ENCODE results near the gene SCAPER.
"Not testable (repeated sequence)": the region's sequence is repeated elsewhere in the genome, so short reads cannot be mapped to it uniquely, and the experiment has no call there.

SCAPER gene

GRCh38 chr15:76433036-76433435 lies 472.1 kb downstream of the SCAPER start:
- in situ Hi-C loops (cut with MboI; ENCODE audit: low sequenced_read_pairs) = not testable (repeated sequence)

- in situ Hi-C loops (cut with MboI; ENCODE audit: low sequenced_read_pairs) = no loop called here
Observed at GRCh38 chr15:76432604-76433003, 472.5 kb downstream of the SCAPER start.

DNA sequence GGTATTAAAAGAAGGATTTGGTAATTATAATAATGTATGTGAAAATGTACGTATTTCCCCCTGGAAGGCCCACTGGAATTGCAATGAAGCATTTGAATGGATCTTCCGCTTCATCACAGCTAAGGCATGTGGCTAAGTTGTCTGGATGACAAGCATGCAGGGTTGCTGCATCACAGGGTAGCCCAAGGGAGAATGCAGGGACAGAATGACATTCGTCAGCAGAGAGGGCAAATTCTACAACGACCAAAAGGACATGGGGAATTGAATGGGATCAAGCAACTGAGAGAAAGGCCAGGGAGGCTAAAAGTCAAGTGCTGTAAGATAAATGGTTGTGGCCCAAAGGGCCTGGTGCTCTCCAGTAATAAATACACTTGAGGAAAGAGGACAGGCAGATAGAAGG lies 473.2 kb downstream of the SCAPER start:
- in situ Hi-C loops (cut with MboI; ENCODE audit: low sequenced_read_pairs) = no loop called here

DNA sequence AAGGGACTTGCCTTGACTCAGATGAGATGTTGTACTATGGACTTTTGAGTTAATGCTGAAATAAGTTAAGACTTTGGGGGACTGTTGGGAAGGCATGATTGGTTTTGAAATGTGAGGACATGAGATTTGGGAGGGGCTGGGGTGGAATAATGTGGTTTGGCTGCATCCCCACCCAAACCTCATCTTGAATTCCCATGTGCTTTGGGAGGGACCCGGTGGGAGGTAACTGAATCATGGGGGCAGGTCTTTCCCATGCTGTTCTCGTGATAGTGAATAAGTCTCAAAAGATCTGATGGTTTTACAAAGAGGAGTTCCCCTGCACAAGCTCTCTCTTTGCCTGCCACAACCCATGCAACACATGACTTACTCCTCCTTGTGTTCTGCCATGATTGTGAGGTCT lies 474.4 kb downstream of the SCAPER start:
- in situ Hi-C loops (cut with MboI; ENCODE audit: low sequenced_read_pairs) = not testable (repeated sequence)

- in situ Hi-C loops (cut with MboI; ENCODE audit: low sequenced_read_pairs) = no loop called here
Observed at GRCh38 chr15:76429661-76430060, 475.5 kb downstream of the SCAPER start.

DNA sequence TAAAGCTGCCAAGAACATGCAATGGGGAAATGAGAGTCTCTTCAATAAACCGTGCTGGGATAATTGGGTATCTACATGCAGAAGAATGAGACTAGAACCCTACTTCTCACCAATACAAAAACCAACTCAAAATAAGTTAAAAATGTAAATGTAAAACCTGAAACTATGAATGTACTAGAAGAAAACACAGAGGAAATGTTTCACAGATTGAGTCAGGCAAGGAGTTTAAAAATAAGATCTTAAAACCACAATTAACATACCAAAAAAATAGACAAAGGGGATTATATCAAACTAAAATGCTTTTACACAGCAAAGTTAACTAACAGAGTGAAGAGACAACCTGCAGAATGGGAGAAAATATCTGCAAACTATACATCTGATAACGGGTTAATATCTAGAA lies 478.2 kb downstream of the SCAPER start:
- in situ Hi-C loops (cut with MboI; ENCODE audit: low sequenced_read_pairs) = no loop called here

- in situ Hi-C loops (cut with MboI; ENCODE audit: low sequenced_read_pairs) = no loop called here
Observed at GRCh38 chr15:76418352-76419140, 486.6 kb downstream of the SCAPER start.

- in situ Hi-C loops (cut with MboI; ENCODE audit: low sequenced_read_pairs) = no loop called here
Observed at GRCh38 chr15:76401285-76401684, 503.9 kb downstream of the SCAPER start.

- in situ Hi-C loops (cut with MboI; ENCODE audit: low sequenced_read_pairs) = no loop called here
Observed at GRCh38 chr15:76398317-76399104, 506.6 kb downstream of the SCAPER start.

- in situ Hi-C loops (cut with MboI; ENCODE audit: low sequenced_read_pairs) = no loop called here
Observed at GRCh38 chr15:76393614-76394013, 511.5 kb downstream of the SCAPER start.

DNA sequence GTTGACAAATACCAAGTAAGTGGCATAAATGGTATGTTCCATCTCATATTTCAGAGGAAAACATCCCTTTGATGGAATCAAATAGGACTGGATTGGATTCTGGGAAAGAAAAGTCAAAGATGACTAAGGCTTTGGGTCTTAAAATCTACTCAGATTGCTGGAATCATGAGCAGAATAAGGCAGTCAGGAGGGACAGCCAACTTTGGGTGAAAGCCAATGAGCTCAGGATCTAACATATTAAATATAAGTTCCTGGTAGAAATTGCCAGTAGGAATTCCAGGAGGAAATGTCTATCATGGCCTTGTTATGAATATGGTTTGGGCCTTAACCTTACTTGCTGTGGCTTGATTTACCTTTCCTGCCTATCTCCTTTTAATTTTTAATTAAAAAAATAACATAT lies 513.3 kb downstream of the SCAPER start:
- in situ Hi-C loops (cut with MboI; ENCODE audit: low sequenced_read_pairs) = no loop called here

DNA sequence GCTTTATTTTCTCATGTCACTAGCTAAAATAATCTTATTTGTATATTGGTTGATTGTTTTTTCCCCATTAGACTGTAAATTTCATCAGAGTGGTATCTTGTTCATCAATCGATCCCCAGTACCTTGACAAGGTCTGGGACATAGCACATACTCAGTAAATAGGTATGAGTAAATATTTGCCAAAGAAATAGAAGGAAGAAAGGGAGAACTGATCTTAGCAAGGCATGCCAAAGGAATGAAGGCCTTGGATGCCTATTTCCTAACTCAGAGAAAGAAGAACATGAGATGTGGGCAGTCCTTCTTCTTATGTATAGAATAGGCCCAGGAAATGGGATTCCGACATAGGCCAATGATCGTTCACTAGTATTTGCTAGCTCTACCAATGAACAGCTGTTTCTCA lies 513.8 kb downstream of the SCAPER start:
- in situ Hi-C loops (cut with MboI; ENCODE audit: low sequenced_read_pairs) = no loop called here

- in situ Hi-C loops (cut with MboI; ENCODE audit: low sequenced_read_pairs) = no loop called here
Observed at GRCh38 chr15:76390571-76390970, 514.6 kb downstream of the SCAPER start.

DNA sequence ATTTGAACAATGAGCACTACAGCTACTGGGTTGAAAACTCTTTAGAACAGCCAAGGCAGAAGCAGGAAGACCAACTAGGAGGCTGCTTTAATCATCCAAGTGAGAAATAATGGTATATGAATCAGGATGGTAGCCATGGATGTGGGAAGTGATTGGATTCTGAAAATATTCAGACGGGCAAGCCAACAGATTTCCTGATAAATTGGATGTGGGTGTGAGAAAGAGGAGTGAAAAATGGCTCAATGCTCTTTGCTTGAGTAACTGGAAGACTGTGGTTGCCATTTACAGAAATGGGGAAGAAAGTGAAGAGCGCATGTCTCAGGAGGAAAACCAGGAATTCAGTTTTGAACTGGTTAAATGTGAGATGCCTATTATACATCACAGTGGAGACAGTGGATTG lies 518.2 kb downstream of the SCAPER start:
- in situ Hi-C loops (cut with MboI; ENCODE audit: low sequenced_read_pairs) = no loop called here

- in situ Hi-C loops (cut with MboI; ENCODE audit: low sequenced_read_pairs) = no loop called here
Observed at GRCh38 chr15:76386178-76386577, 519.0 kb downstream of the SCAPER start.

- in situ Hi-C loops (cut with MboI; ENCODE audit: low sequenced_read_pairs) = no loop called here
Observed at GRCh38 chr15:76384409-76384808, 520.7 kb downstream of the SCAPER start.

DNA sequence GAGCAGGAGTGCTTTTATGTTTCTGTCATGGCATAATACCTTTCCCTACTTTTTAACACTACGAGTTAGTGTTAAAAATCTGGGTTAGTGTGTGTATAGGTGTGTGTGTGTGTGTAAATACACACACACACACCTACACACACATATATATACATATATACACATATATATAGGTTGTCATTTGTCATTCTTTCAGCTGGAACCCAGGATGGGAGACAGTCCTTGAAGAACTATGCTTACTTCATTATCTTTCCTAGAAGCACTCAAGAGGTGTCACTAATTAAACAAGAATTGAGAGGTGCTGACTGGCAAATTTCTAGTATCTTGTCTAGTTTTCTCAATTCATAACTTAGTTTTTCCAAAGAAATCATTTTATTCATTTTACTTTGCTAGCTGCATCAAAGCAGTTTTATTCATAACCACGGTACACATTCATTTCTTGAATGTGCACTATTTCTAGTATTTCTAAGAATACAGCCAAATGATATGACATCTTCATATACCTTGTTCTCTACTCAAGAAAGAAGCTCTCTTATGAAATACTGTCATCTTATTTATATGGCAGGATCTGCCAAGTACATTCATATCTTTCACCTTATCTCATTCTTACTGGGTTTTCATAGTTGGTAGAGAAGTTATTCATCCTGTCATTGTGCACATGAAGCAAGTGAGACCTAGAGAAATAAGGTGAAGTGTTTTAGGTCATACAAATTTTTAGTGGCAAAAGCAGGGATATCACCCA lies 522.0 kb downstream of the SCAPER start:
- in situ Hi-C loops (cut with MboI; ENCODE audit: low sequenced_read_pairs) = no loop called here

- in situ Hi-C loops (cut with MboI; ENCODE audit: low sequenced_read_pairs) = no loop called here
Observed at GRCh38 chr15:76381366-76381765, 523.8 kb downstream of the SCAPER start.

- in situ Hi-C loops (cut with MboI; ENCODE audit: low sequenced_read_pairs) = no loop called here
Observed at GRCh38 chr15:76380249-76380648, 524.9 kb downstream of the SCAPER start.

- in situ Hi-C loops (cut with MboI; ENCODE audit: low sequenced_read_pairs) = no loop called here
Observed at GRCh38 chr15:76378691-76379090, 526.4 kb downstream of the SCAPER start.

- in situ Hi-C loops (cut with MboI; ENCODE audit: low sequenced_read_pairs) = no loop called here
Observed at GRCh38 chr15:76377751-76378150, 527.4 kb downstream of the SCAPER start.

GRCh38 chr15:76377217-76377616 lies 527.9 kb downstream of the SCAPER start:
- in situ Hi-C loops (cut with MboI; ENCODE audit: low sequenced_read_pairs) = no loop called here

Data from HL-60/S4 (cell line).